ENCODE results near the gene CYP26C1.

Gene CYP26C1

GRCh38 chr10:93074597-93075368, 14.2 kb downstream of the CYP26C1 start:
- POLR2A ChIA-PET (ENCODE audit: low non-redundant PET), result no interaction called here
- CTCF ChIA-PET, result interaction anchor here (0.6 to 1.6 kb wide), 3 partner anchors 13 to 340 kb away, joined by 3 to 5 read pairs (median 3); no protein-coding TSS in a partner anchor

DNA sequence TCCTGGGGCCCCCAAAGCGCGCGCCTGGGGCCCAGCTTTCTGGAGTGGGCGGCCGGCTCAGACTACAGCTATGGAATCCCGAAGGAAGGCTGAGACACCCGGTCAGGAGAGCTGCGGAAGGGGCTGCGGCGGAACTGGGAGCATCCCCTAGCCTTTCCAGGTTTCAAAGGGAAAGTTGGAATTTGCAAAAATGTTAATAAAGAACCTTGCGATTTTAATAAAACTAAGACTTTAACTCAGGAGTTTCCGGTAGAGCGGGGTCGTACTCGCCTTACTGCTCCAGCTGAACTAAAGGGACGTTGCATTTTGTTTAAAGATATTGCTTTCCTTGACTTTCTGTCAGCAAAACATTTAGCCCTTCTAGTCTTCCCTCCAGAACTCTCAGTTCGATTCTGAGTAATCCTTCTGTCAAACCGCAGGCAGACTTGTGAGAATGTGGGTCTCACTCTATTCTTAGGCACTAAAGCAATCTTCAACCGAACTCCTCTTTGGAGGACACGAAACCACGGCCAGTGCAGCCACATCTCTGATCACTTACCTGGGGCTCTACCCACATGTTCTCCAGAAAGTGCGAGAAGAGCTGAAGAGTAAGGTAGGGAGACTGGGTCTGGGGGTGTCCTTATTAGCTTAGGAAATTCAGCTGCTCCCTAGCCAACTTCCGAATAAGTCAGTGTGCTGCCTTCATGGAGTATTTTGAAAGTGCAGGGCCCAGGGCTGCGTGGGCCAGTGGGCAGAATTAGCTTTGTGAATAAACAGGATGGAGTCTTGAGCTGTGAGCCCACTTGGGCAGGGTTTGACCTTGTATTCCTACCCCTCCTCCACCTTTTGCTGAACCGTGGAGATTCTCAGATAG, 15.0 kb downstream of the CYP26C1 start:
- ChIA-PET POLR2A (ENCODE audit: low non-redundant PET) (no interaction called here), CTCF (interaction anchor here (0.6 to 1.6 kb wide), 3 partner anchors 10 to 339 kb away, joined by 3 read pairs; no protein-coding TSS in a partner anchor)
- DNase-seq (ENCODE audit: low spot score), result no peak
- TF ChIP-seq, protein P1, sequence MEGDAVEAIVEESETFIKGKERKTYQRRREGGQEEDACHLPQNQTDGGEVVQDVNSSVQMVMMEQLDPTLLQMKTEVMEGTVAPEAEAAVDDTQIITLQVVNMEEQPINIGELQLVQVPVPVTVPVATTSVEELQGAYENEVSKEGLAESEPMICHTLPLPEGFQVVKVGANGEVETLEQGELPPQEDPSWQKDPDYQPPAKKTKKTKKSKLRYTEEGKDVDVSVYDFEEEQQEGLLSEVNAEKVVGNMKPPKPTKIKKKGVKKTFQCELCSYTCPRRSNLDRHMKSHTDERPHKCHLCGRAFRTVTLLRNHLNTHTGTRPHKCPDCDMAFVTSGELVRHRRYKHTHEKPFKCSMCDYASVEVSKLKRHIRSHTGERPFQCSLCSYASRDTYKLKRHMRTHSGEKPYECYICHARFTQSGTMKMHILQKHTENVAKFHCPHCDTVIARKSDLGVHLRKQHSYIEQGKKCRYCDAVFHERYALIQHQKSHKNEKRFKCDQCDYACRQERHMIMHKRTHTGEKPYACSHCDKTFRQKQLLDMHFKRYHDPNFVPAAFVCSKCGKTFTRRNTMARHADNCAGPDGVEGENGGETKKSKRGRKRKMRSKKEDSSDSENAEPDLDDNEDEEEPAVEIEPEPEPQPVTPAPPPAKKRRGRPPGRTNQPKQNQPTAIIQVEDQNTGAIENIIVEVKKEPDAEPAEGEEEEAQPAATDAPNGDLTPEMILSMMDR (conservative IDR thresholded peaks at IDR 0.05; ENCODE audit: low read depth), result no peak
- no peak overlapping the region for H3K27ac ChIP-seq

More at GRCh38 chr10:93074597-93075368, 14.2 kb downstream of the CYP26C1 start:
- H3K27ac ChIP-seq, result no peak overlapping the region
- TF ChIP-seq, protein P1 (conservative IDR thresholded peaks at IDR 0.05; ENCODE audit: low read depth), result no peak
- DNase-seq (ENCODE audit: low spot score), result no peak

DNA sequence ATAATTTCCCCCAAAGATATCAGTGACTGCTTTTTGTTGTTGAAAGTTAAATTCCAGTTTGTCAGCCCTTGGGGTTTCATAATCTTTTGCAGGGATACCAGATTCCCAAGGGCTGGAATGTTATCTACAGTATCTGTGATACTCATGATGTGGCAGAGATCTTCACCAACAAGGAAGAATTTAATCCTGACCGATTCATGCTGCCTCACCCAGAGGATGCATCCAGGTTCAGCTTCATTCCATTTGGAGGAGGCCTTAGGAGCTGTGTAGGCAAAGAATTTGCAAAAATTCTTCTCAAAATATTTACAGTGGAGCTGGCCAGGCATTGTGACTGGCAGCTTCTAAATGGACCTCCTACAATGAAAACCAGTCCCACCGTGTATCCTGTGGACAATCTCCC, 16.3 kb downstream of the CYP26C1 start:
- no peak for DNase-seq (ENCODE audit: low spot score)
- no peak overlapping the region for H3K27ac ChIP-seq
- ChIA-PET CTCF (interaction anchor here (0.6 to 1.6 kb wide), 7 partner anchors 11 to 431 kb away, joined by 3 to 4 read pairs (median 3); no protein-coding TSS in a partner anchor), POLR2A (ENCODE audit: low non-redundant PET) (no interaction called here)
- TF ChIP-seq, protein P1 (conservative IDR thresholded peaks at IDR 0.05; ENCODE audit: low read depth), result no peak

GRCh38 chr10:93077860-93078337, 17.3 kb downstream of the CYP26C1 start:
- no peak for DNase-seq (ENCODE audit: low spot score)
- ChIA-PET CTCF (interaction anchor here (0.5 to 0.8 kb wide), 4 partner anchors 38 to 266 kb away, joined by 3 to 4 read pairs (median 3); no protein-coding TSS in a partner anchor), POLR2A (ENCODE audit: low non-redundant PET) (no interaction called here)
- TF ChIP-seq, protein P1 (conservative IDR thresholded peaks at IDR 0.05; ENCODE audit: low read depth), result no peak
- H3K27ac ChIP-seq, result no peak overlapping the region

DNA sequence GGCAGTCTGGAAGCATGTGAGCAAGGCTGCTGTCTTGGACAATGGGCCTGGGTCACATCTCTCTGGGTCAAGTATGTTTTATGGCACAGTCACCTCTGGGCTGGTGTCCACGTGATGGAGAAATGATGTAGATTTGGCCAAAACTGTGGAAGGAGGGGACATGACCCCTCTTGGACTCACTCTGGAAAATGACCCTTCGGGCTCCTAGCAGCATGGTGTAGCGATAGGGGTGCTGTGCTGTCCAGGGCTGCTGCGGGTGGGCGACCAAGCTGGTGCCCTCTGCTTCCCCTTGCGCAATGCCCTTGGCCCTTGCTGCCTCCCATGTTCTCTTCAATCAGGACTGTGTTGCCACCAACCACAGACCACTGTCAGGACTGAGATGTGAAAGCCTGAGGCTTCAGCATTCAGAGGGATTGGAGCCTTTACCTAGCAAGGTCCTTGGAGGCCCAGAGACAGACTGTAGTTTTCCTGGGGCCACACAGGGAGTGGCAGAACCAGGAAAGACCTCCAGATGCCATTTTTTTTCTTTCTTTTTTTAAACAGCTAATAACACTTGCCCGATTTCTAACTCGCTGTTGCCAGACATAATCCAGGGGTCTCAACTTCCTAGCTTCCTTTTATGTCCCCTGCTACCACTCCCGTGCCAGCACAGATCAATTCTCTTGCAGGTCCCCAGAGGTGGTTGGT, 19.2 kb downstream of the CYP26C1 start:
- no peak overlapping the region for H3K27ac ChIP-seq
- TF ChIP-seq, protein P1 (conservative IDR thresholded peaks at IDR 0.05; ENCODE audit: low read depth), result no peak
- DNase-seq (ENCODE audit: low spot score), result no peak
- ChIA-PET CTCF (interaction anchor here (0.5 to 1.5 kb wide), 21 partner anchors 10 to 273 kb away, joined by 3 to 6 read pairs (median 4); no protein-coding TSS in a partner anchor), POLR2A (ENCODE audit: low non-redundant PET) (no interaction called here)

Measured in RWPE1 (cell line).